ENCODE data around the gene DEF6.
A peak's percentile ranks its signal among the peaks of the same experiment; 100 is the strongest.

DEF6 gene

DNA sequence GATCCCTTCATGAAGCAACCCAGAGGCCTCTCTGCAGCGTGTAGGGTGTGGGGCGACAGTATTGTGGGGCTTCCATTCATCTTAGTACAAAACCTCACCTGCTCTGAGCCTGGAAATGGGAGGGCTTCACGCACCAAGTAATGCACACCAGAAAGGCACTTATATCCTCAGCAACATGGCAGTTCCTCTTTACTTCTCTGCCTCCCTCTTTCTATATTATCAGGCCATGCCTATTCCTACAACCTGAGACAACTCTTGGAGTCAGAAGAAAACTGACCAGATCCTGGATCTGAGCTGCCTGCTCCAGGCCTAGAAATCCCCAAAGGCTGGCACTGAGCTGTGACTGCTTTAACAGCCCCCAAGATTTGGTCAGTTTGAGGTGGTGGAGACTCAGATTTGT, 45.7 kb upstream of the DEF6 start:
- H3K79me1 ChIP-seq (ENCODE audit: low read depth, low read length): peaks cover 4% of the 10 kb centered on the region
- H3K4me3 ChIP-seq (ENCODE audit: low read length in 2 of 2): no peak overlapping the region
- no peak overlapping the region for H4K91ac ChIP-seq (ENCODE audit: low read depth, low read length, poor library complexity)
- DNase-seq (ENCODE audit: low spot score): no peak
- H2AFZ ChIP-seq (ENCODE audit: low read length): no peak overlapping the region
- H3K4me1 ChIP-seq (ENCODE audit: control insufficient read depth in 2 of 2, insufficient read depth in 1 of 2, low read depth in 1 of 2, low read length in 2 of 2): peaks cover 0 to 4% of the 10 kb centered on the region in 2 donors
- peak overlapping the region; percentile 6 for H3K27ac ChIP-seq (replicated peaks; ENCODE audit: low read length)
- no peak overlapping the region for H3K23ac ChIP-seq (ENCODE audit: low read depth, low read length, poor library complexity)
- no peak overlapping the region for H3K4me2 ChIP-seq (ENCODE audit: insufficient read depth, low read length, poor library complexity, severe bottlenecking)
- no peak overlapping the region for H3K14ac ChIP-seq (ENCODE audit: low read length)
- no peak overlapping the region for H2BK15ac ChIP-seq (ENCODE audit: low read length)
- H3K9me3 ChIP-seq (replicated peaks in 1 of 2; ENCODE audit: control insufficient read depth in 2 of 2, insufficient read depth in 1 of 2, low read depth in 1 of 2, low read length in 2 of 2): no peaks in the 10 kb centered on the region
- no peaks in the 10 kb centered on the region for H3K27me3 ChIP-seq (ENCODE audit: control insufficient read depth in 3 of 3, insufficient read depth in 3 of 3, low read depth in 1 of 3, low read length in 3 of 3)
- no peak overlapping the region for H2AK5ac ChIP-seq (ENCODE audit: low read depth, low read length)
- WGBS, 2 donors (ENCODE audit: extremely low coverage in 2 of 2, insufficient read length in 2 of 2, insufficient replicate concordance in 1 of 2): no CpG with 5 or more reads among the region's 3 CpGs
- no peak overlapping the region for H2BK12ac ChIP-seq (ENCODE audit: low read length)
- no peak overlapping the region for H4K8ac ChIP-seq (ENCODE audit: low read depth, low read length)
- H3K9ac ChIP-seq (ENCODE audit: low read depth, low read length, poor library complexity): no peak overlapping the region
- H2BK5ac ChIP-seq (ENCODE audit: low read length): no peak overlapping the region
- H3K4ac ChIP-seq (ENCODE audit: low read length): no peak overlapping the region
- H3K18ac ChIP-seq (ENCODE audit: low read length): no peak overlapping the region
- peaks cover 13 to 56% of the 10 kb centered on the region in 2 donors for H3K36me3 ChIP-seq (replicated peaks in 1 of 2; ENCODE audit: control insufficient read depth in 2 of 2, insufficient read depth in 2 of 2, low read length in 2 of 2)
- H2BK120ac ChIP-seq (ENCODE audit: low read depth, low read length): no peak overlapping the region

DNA sequence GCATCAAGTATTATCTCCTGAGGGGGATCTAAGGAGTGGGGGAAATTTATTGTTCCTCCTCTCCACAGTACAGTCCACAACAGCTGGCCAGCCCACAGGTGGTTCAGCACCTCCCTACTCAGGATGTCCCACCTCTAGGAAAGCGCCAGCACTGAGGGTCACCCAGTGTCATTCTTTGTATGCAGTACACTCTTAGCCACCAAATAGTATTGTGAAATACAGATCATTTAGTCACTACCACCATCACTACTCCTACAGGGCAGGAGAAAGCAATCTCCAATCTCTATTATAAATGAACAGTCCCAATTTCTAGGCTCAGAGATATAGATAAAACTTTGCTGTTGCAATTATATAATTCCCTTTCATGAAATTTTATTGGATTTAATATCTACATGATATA, 44.4 kb upstream of the DEF6 start:
- Histone ChIP-seq H3K79me1 (ENCODE audit: low read depth, low read length) (peaks cover 4% of the 10 kb centered on the region), H3K9ac (ENCODE audit: low read depth, low read length, poor library complexity) (no peak overlapping the region), H3K27me3 (ENCODE audit: control insufficient read depth in 3 of 3, insufficient read depth in 3 of 3, low read depth in 1 of 3, low read length in 3 of 3) (no peaks in the 10 kb centered on the region), H3K9me3 (replicated peaks in 1 of 2; ENCODE audit: control insufficient read depth in 2 of 2, insufficient read depth in 1 of 2, low read depth in 1 of 2, low read length in 2 of 2) (no peaks in the 10 kb centered on the region), H4K8ac (ENCODE audit: low read depth, low read length) (no peak overlapping the region), H3K36me3 (replicated peaks in 1 of 2; ENCODE audit: control insufficient read depth in 2 of 2, insufficient read depth in 2 of 2, low read length in 2 of 2) (peaks cover 9 to 43% of the 10 kb centered on the region in 2 donors), H3K4me2 (ENCODE audit: insufficient read depth, low read length, poor library complexity, severe bottlenecking) (no peak overlapping the region), H3K18ac (ENCODE audit: low read length) (no peak overlapping the region), H3K4me3 (ENCODE audit: low read length in 2 of 2) (no peak overlapping the region), H2AFZ (ENCODE audit: low read length) (no peak overlapping the region), H2BK12ac (ENCODE audit: low read length) (no peak overlapping the region), H3K4me1 (ENCODE audit: control insufficient read depth in 2 of 2, insufficient read depth in 1 of 2, low read depth in 1 of 2, low read length in 2 of 2) (peaks cover 2 to 4% of the 10 kb centered on the region in 2 donors), H2BK15ac (ENCODE audit: low read length) (no peak overlapping the region), H2BK5ac (ENCODE audit: low read length) (no peak overlapping the region), H3K4ac (ENCODE audit: low read length) (no peak overlapping the region), H3K23ac (ENCODE audit: low read depth, low read length, poor library complexity) (no peak overlapping the region), H3K27ac (replicated peaks; ENCODE audit: low read length) (no peak overlapping the region), H3K14ac (ENCODE audit: low read length) (no peak overlapping the region), H4K91ac (ENCODE audit: low read depth, low read length, poor library complexity) (no peak overlapping the region), H2BK120ac (ENCODE audit: low read depth, low read length) (no peak overlapping the region), H2AK5ac (ENCODE audit: low read depth, low read length) (no peak overlapping the region)
- no peak for DNase-seq (ENCODE audit: low spot score)
- no CpG with 5 or more reads among the region's 1 CpG for WGBS, 2 donors (ENCODE audit: extremely low coverage in 2 of 2, insufficient read length in 2 of 2, insufficient replicate concordance in 1 of 2)

DNA sequence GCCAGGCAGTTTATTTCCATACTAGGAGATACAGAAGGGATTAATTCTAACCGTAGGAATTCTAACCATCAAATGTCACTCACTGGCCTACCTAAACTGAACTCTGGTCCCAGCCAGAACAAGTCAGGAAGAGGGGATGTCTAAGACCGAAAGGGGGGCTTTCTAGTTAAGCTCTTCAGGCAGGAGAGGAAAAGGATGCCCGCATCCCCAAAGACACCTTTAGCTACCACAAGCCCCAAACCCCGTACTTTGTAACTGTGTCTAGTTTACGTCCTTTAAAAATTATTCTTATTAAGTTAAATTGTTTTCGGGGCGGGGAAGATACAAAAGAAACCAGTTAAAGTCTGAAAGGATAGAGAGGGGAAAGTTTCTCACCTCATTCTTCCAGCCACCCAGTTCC, 39.3 kb upstream of the DEF6 start:
- Histone ChIP-seq H4K8ac (ENCODE audit: low read depth, low read length) (no peak overlapping the region), H4K91ac (ENCODE audit: low read depth, low read length, poor library complexity) (no peak overlapping the region), H2BK5ac (ENCODE audit: low read length) (no peak overlapping the region), H3K4me3 (ENCODE audit: low read length in 2 of 2) (peak overlapping the region in 1 of 2 donors; percentile 78), H2BK12ac (ENCODE audit: low read length) (no peak overlapping the region), H3K9me3 (replicated peaks in 1 of 2; ENCODE audit: control insufficient read depth in 2 of 2, insufficient read depth in 1 of 2, low read depth in 1 of 2, low read length in 2 of 2) (no peaks in the 10 kb centered on the region), H3K4me2 (ENCODE audit: insufficient read depth, low read length, poor library complexity, severe bottlenecking) (peak overlapping the region; percentile 69), H3K9ac (ENCODE audit: low read depth, low read length, poor library complexity) (no peak overlapping the region), H3K14ac (ENCODE audit: low read length) (no peak overlapping the region), H3K27ac (replicated peaks; ENCODE audit: low read length) (no peak overlapping the region), H3K36me3 (replicated peaks in 1 of 2; ENCODE audit: control insufficient read depth in 2 of 2, insufficient read depth in 2 of 2, low read length in 2 of 2) (peaks cover 0 to 1% of the 10 kb centered on the region in 2 donors), H3K4me1 (ENCODE audit: control insufficient read depth in 2 of 2, insufficient read depth in 1 of 2, low read depth in 1 of 2, low read length in 2 of 2) (peaks cover 4 to 8% of the 10 kb centered on the region in 2 donors), H3K27me3 (ENCODE audit: control insufficient read depth in 3 of 3, insufficient read depth in 3 of 3, low read depth in 1 of 3, low read length in 3 of 3) (no peaks in the 10 kb centered on the region), H3K4ac (ENCODE audit: low read length) (no peak overlapping the region), H3K79me1 (ENCODE audit: low read depth, low read length) (peaks cover 3% of the 10 kb centered on the region), H2AK5ac (ENCODE audit: low read depth, low read length) (no peak overlapping the region), H2AFZ (ENCODE audit: low read length) (no peak overlapping the region), H3K18ac (ENCODE audit: low read length) (no peak overlapping the region), H3K23ac (ENCODE audit: low read depth, low read length, poor library complexity) (no peak overlapping the region), H2BK120ac (ENCODE audit: low read depth, low read length) (no peak overlapping the region), H2BK15ac (ENCODE audit: low read length) (no peak overlapping the region)
- no CpG with 5 or more reads among the region's 7 CpGs for WGBS, 2 donors (ENCODE audit: extremely low coverage in 2 of 2, insufficient read length in 2 of 2, insufficient replicate concordance in 1 of 2)
- no peak for DNase-seq (ENCODE audit: low spot score)

DNA sequence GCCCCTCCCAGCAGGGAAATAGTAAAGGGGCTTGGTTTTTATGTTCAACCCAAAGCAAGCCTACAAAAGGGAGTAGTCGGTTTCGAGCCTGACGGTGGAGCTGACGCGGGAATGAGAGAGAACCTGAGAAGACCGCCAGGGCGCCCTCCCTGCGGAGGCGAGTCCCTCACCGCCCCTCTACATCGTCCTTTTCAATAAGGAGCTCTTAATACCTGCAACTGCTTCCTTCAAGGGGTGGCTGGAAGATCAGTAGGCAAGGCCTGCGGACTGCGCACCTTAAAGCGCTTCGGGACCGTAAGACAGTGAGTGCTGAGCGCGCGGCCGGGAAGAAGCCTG, 38.8 kb upstream of the DEF6 start:
- Histone ChIP-seq H3K9me3 (replicated peaks in 1 of 2; ENCODE audit: control insufficient read depth in 2 of 2, insufficient read depth in 1 of 2, low read depth in 1 of 2, low read length in 2 of 2) (no peaks in the 10 kb centered on the region), H3K79me1 (ENCODE audit: low read depth, low read length) (peaks cover 3% of the 10 kb centered on the region), H3K9ac (ENCODE audit: low read depth, low read length, poor library complexity) (peak overlapping the region; percentile 89), H3K4me3 (ENCODE audit: low read length in 2 of 2) (peak overlapping the region; percentile 78 to 88), H4K8ac (ENCODE audit: low read depth, low read length) (no peak overlapping the region), H3K4me1 (ENCODE audit: control insufficient read depth in 2 of 2, insufficient read depth in 1 of 2, low read depth in 1 of 2, low read length in 2 of 2) (peaks cover 4 to 8% of the 10 kb centered on the region in 2 donors), H2AFZ (ENCODE audit: low read length) (peak overlapping the region; percentile 88), H2BK12ac (ENCODE audit: low read length) (no peak overlapping the region), H4K91ac (ENCODE audit: low read depth, low read length, poor library complexity) (no peak overlapping the region), H2BK5ac (ENCODE audit: low read length) (peak overlapping the region; percentile 93), H2AK5ac (ENCODE audit: low read depth, low read length) (no peak overlapping the region), H2BK120ac (ENCODE audit: low read depth, low read length) (peak overlapping the region; percentile 88), H3K4ac (ENCODE audit: low read length) (no peak overlapping the region), H3K14ac (ENCODE audit: low read length) (no peak overlapping the region), H2BK15ac (ENCODE audit: low read length) (peak overlapping the region; percentile 28), H3K27me3 (ENCODE audit: control insufficient read depth in 3 of 3, insufficient read depth in 3 of 3, low read depth in 1 of 3, low read length in 3 of 3) (no peaks in the 10 kb centered on the region), H3K27ac (replicated peaks; ENCODE audit: low read length) (peak overlapping the region; percentile 66), H3K18ac (ENCODE audit: low read length) (peak overlapping the region; percentile 94), H3K36me3 (replicated peaks in 1 of 2; ENCODE audit: control insufficient read depth in 2 of 2, insufficient read depth in 2 of 2, low read length in 2 of 2) (peaks cover 0 to 1% of the 10 kb centered on the region in 2 donors), H3K23ac (ENCODE audit: low read depth, low read length, poor library complexity) (peak overlapping the region; percentile 92), H3K4me2 (ENCODE audit: insufficient read depth, low read length, poor library complexity, severe bottlenecking) (peak overlapping the region; percentile 69)
- WGBS, 2 donors (ENCODE audit: extremely low coverage in 2 of 2, insufficient read length in 2 of 2, insufficient replicate concordance in 1 of 2): no CpG with 5 or more reads among the region's 20 CpGs
- no peak for DNase-seq (ENCODE audit: low spot score)
